Endometrium (tissue), 2 donors: ENCODE results near the gene ANKRD10.
A peak's percentile ranks its signal among the peaks of the same experiment; 100 is the strongest.

Source experiments
- FAIRE-seq: peaks from 2 replicates; lab custom pipeline; 2012; peaks lifted over from hg19 to GRCh38; lab: Jason Lieb, UNC
- donor health status: control.
- donor health status: control.

Gene ANKRD10

GRCh38 chr13:110914331-110915056 lies 375 bp downstream of the ANKRD10 start:
- FAIRE-seq: no peak

- FAIRE-seq: no peak
These were observed 863 bp downstream of the ANKRD10 start for GRCh38 chr13:110914081-110914330.

GRCh38 chr13:110913322-110914080 lies 1.4 kb downstream of the ANKRD10 start:
- no peak for FAIRE-seq

- FAIRE-seq: no peak
These were observed 2.2 kb downstream of the ANKRD10 start for GRCh38 chr13:110912651-110913051.

- no peak for FAIRE-seq
These were observed 3.0 kb downstream of the ANKRD10 start for GRCh38 chr13:110911880-110912279.

GRCh38 chr13:110910013-110910890 lies 4.6 kb downstream of the ANKRD10 start:
- FAIRE-seq: no peak

GRCh38 chr13:110907951-110908898 lies 6.6 kb downstream of the ANKRD10 start:
- no peak for FAIRE-seq

GRCh38 chr13:110907301-110907700 lies 7.6 kb downstream of the ANKRD10 start:
- FAIRE-seq: no peak

GRCh38 chr13:110904748-110905147 lies 10.1 kb downstream of the ANKRD10 start:
- no peak for FAIRE-seq

- no peak for FAIRE-seq
These were observed 12.5 kb downstream of the ANKRD10 start for GRCh38 chr13:110902370-110902769.

GRCh38 chr13:110897521-110897920 lies 17.3 kb downstream of the ANKRD10 start:
- no peak for FAIRE-seq

- no peak for FAIRE-seq
These were observed 17.9 kb downstream of the ANKRD10 start for GRCh38 chr13:110897014-110897413.

- no peak for FAIRE-seq
These were observed 20.8 kb downstream of the ANKRD10 start for GRCh38 chr13:110894086-110894485.

GRCh38 chr13:110893571-110893970 lies 21.3 kb downstream of the ANKRD10 start:
- FAIRE-seq: no peak

- peak; percentile 82 for FAIRE-seq
These were observed 24.3 kb downstream of the ANKRD10 start for GRCh38 chr13:110890279-110891165.

GRCh38 chr13:110888390-110888789 lies 26.5 kb downstream of the ANKRD10 start:
- FAIRE-seq: no peak

- no peak for FAIRE-seq
These were observed 27.1 kb downstream of the ANKRD10 start for GRCh38 chr13:110887597-110888333.

GRCh38 chr13:110886870-110887596 lies 27.8 kb downstream of the ANKRD10 start:
- no peak for FAIRE-seq
